GM18511 (cell line): Measurements from ENCODE around the gene SLC9A5.

Experiments
- ATAC-seq: cut with Tn5 transposase; IDR thresholded peaks from one replicate; pipeline ENCODE4 v1.9.1; 2021; ENCODE audit warnings: mild to moderate bottlenecking, moderate library complexity; ENCODE audit not compliant: unreplicated experiment

The SLC9A5 gene

DNA sequence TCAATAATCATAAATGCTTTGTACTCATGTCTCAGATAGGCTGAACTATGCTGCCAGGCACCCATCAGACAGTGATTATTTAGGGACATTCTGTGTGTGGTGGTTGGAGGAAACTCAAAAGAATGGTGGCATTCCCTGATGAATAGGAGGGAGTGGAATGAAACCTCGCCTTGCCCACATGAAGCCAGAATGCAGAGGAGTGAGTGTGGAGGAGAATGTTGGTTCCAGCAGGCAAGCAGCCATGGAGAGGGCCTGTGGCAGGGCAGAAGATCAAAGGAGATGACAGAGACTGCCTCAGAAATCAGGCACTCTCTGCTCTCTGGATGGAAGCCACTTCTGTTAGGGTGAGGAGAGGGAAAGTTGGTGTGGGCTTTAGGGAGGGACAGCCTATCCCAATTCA, 55.2 kb downstream of the SLC9A5 start:
- no peak for ATAC-seq

DNA sequence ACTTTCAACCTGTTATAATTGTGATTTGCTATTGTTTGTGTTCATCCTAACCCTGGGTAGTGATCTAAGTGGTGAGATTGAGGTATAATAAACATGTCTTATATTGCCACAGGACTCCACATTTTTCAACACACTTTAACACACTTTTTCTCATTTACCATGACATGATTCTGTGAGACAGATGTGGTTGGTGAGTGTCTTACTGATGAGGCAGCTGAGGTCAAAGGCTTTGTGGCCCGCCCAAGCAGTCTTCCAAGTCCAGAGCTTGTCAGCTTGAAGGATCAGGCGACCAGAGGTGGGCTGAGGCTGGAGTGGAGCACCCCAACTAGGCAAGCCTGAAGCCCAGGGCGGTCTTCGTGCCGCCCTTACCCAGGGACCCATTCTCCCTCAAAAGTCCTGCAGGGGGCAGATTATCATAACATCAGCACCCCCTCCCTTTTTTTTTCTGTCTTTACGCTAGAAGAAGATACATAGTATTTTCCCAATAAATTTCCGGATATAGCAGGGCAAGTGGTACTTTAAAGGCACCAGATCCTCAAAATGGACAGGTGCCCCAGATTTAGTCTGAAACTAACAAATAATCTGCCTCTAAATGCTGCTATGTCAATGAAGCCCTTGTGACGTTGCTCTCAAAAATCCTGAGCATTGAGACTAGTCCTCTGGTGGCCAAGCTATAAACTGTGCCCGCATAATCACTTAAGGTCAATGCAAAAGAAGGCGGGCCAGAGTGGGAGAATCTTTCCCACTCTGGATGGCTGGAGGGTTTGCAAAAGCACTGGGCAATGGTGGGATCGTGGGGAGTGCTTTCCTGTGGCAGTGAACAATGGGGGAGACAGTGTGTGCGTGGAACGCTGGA, 56.7 kb downstream of the SLC9A5 start:
- ATAC-seq = no peak

DNA sequence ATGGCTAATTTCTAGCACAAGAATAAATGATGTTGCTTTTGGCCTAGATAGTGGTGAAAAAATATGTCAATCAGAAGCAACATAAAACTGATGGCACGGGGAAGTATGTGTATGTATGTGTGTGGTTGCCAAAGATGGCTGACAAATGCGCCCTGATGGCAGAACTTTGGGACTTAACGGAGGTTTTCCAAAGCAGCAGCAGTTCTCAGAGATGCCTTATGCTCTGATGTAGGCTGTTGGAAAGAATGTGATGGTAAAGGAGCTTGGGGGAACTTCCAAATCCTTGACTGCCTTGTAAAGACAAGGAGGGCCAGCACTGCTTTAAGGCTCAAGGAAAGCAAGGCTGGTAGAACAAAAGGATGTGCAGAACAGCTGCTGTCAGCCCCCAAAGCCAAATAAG, 61.8 kb downstream of the SLC9A5 start:
- ATAC-seq = no peak

DNA sequence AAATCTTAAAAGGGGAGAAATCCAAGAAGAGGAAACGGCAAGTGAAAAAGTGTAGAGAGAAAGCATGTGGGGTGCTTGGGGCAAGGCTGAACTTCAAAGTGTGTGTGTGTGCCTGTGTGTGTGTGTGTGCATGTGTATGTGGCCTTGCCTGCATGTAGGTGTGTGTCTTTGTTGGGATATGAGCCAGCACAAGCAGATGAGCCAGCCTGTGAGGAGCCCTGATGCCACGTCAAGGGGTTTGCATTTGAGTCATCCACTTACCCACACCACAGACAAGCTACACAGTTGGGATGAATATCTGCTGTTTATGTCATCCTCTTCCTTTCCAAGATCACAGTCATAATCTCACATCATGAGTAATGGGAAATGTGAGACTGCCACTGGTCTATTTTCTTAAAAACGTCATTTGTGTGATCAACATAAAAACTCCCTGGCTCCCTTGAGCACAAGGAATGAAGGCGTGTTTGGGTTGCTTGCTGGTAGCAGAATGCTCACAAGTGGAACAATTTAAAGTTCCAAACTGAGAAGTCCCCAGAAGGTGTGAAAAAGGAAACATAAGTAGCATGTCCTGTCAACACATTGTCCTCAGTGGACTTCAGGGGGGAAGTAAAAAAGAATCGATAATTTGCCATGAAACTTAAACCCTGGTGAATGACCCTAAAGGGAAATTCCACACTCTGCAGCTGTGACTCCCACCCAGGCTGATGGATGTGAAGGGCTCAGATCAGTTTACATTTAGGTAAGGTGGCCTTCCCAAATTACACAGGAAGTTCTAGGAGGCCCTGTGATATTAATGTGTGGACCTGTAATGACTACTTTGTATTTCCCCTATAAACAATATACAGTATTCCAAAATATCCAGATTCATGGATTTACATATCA, 63.1 kb downstream of the SLC9A5 start:
- ATAC-seq = peak; percentile 88

DNA sequence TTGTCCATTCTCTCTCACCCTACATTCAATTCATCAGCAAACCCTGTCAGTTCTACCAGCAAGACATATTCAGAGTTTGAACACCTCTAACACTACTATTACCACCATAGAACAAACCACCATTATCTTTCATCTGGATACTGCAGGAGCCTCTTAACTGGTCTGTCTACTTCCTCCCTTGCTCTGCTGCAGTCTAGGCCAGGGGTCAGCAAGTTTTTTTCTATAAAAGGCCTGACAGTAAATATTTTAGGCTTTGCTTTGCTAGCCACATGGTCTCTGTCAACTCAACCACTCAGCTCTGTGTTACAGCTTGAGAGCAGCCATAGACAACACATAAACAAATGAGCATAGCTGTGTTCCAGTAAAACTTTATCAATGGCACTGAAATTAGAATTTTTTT, 63.9 kb downstream of the SLC9A5 start:
- no peak for ATAC-seq

DNA sequence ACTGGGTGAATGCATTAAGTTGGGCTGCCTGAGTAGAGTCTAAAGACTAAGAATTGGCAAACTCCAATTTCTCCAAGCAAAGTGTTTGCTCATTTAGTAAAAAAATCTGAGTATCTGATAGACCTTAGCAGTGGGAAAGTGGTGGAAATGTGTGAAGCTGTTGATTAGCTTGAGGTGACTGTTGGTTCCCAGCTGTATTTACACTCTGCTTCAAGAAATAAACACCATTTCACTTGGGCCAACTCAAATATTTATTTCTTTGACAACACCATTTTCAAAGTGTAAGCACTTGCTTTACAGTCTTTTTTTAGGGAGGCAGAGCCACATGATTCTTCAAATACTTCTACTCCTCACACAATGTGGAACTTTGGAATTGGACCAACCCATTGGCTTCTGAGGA, 69.1 kb downstream of the SLC9A5 start:
- no peak for ATAC-seq
